DMS 273 (cell line): ENCODE results near the gene OXCT2.

ENCODE experiments used
- DNase-seq: peaks from one replicate; lab custom pipeline; 2025; ENCODE audit not compliant: unreplicated experiment; lab: John Stamatoyannopoulos, UW

The OXCT2 gene

DNA sequence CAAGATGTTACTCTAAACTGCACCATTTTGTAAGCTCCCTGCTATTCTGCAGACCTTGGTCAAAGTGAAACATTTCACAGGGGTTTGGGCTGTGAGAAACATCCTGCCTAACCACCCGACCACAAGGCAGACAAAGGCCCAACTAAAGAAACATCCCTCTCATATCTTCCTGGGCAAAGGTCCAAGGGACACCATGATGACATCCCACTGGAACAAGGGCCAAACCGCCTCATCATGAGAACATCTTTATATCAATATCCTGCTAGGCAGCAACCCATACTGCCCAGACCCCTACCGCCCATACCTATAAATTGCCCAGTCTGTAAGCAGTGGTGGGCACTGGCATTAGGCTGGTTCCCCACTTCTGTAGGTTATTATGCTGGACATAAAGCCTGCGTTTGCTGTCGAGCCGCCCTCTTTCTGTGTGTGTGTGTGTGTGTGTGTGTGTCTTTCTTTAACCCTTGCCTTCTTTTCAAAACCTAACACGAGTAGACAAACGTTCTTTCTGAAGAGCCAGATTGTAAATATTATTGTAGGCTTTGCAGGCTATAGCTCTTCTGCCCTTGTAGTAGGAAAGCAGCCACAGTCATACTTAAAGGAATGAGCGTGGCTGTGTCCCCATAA lies 33.5 kb downstream of the OXCT2 start:
- DNase-seq: no peak

DNA sequence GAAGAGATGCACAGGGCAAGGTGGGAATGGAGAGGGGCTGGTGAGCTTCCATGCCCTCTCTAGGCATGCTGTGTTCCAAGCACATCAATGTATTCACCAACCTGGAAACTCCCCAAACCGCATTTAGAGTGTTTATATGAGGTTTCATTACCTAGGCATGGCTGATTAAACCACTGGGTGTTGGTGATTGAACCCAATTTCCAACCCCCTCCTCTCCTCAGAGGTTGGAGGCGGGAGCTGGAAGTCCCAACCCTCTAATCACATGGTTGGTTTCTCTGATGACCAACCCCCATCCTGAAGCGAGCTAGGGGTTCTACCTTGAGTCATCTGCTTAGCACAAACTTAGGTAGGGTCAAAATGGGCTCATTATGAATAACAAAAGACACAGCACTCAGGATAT lies 35.4 kb downstream of the OXCT2 start:
- DNase-seq: no peak

DNA sequence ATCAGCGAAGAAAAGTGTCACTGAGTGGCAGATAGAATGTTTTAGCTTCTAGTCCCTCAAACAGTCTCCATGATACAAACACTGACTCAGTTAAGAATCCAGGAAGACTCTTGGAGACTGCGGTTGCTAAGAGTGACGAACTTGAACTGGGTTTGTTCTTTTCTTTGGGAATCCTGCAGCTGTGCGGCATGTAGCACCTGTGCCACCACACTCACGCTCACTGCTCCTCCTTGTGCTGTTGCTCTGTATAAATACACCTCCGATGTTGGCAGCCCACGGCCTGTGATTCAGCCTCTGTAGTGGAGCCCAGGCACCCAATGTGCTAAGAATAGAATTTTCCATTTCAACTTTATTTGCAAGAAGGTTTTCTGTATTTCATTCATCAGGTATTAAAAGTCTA lies 38.0 kb downstream of the OXCT2 start:
- DNase-seq: no peak

DNA sequence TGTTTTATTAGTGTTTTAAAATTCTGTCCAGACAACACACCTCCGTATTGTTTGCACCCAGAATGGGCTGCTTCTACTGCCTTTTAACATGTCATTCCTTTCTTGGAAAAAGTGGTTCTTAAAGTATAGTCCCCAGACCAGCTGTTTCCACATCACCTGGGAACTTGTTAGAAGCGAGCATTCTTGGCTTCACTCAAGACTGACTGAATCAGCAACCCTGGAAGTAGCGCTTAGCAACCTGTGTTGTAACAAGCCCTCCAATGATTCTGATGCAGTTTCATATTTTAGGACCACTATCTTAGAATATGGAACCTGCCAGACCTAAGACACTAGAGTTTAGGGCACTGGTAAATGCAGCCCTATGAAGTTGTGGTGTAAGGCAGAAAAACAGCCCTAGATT lies 38.4 kb downstream of the OXCT2 start:
- DNase-seq: no peak

DNA sequence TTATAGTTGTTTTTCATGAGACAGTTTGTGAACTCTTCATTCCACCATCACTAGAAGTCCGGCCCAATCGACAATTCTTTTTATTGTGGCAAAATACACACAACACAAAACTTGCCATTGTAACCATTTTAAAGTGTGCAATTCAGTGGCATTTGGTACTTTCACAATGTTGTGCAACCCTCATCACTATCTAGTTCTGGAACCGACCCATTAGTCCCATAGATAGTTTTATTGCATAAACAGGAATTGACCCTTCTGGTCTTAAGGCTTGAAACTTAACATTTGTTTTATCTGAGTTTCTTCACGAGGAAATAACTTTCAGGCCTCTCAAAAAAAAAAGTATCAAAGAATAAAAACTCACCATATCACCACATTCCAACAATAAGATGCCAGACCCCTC lies 41.3 kb downstream of the OXCT2 start:
- no peak for DNase-seq

DNA sequence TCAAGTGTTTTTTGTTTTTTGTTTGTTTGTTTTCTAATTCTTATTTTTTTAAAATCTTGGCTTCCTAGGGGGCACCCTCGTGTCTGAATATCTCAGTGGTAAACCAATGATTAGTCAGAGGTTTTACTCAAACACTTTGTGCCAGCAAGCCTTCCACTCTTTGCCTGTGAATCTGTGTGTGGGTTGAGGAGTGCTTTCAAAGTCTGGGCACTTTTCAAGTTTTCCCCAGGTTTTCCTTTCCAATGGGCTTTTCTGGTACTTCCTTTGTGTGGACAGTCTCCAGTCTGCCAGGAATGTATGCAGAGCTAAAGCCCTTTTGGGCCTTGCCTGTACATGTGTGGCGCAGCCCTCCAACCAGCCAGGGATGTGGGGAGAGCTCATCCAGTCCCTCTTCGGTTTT lies 42.1 kb downstream of the OXCT2 start:
- no peak for DNase-seq

DNA sequence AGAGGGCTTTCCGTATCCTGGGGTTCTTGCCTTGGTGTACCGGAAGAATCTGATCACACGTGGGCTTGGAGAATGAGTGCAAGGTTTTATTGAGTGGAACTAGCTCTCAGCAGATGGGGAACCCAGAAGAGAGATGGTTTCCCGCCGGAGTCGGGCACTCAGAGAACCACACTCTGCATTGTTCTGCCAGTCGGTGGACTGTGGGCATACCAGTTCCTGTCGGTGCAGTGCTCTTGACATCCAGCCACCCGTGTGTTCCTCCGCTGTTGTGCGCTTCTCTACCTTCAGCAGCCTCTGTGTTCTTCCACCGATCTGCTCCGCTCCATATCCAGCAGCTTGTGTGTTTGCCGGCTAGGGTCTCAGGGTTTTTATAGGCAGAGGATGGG lies 43.2 kb downstream of the OXCT2 start:
- no peak for DNase-seq

DNA sequence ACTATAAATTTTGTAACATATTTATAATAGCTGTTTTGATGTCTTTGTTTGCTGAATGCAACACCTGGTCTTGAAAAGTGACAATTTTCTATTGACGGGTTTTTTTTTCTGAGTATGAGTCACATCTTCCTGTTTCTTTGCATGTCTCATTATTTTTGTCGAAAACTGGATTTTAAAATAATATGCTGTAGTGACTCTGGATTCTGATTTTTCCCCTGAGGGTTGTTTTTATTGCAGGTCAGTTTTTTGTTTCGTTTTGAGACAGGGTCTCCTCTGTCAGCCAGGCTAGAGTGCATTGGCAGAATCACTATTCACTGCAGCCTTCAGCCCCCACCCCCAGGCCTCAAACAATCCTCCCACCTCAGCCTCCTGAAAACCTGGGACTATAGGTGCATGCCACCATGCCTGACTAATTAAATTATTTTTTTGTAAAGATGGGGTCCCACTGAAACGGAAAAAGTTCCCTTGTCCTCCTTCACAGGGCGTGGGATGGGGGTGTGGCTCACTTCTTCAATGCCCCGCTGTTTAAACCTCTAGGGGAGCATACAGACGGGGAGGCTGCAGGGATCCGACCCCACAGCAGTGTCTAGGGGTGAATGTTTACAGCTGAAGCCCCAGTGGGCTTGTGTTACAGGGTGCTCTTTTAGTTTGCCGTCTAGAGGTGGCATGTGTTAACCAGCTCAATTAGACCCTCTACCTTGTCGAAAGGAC lies 43.8 kb downstream of the OXCT2 start:
- no peak for DNase-seq

DNA sequence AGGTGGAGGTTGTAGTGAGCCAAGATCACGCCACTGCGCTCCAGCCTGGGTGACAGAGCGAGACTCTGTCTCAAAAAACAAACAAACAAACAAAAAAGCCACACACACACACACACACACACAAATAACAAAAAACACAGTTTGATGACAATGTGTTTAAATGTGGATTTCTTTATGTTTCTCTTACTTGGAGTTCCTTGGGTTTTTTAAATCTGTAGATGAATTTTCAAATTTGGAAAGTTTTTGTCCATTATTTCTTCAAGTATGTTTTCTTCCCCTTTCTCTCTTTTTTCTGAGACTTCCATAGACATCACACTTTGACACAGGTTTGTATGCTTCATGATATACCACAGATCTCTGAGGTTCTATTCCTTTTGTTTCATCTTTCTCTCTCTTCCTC lies 44.5 kb downstream of the OXCT2 start:
- DNase-seq: no peak

DNA sequence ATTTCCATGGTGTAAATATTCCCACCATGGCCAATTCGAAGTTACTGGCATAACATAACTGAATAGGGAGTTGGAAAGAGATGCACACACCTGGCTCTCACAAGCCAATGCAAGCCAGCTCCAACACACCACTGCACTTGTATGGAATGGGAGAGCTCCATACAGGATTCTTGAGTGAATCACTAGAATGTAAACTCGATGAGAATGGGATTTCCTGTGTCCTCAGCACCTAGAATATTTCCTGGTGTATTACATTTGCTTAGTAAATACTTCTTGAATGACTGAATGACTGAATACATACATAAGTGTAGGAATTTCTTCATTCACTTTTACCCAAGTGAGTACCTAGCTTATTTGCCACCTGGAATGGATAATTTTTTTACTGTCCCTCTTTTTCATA lies 48.7 kb downstream of the OXCT2 start:
- DNase-seq: no peak

DNA sequence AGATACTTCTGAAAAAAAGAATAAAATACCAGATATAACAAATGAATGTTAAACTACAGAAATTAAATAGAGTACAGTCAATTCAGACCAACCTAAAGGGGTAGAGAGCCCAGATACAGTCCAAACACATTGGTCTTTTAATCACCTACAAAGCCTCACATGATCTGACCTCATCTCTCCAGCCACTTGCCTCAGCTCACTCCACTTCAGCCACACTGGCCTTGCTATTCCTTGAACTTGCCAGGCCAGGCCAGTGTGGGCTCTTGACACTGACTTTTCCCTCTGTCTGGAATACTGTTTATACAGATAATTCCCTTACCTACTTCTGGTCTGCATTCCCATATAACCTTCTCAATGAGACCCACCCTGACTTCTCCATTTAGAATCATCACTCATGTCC lies 49.5 kb downstream of the OXCT2 start:
- DNase-seq: no peak

DNA sequence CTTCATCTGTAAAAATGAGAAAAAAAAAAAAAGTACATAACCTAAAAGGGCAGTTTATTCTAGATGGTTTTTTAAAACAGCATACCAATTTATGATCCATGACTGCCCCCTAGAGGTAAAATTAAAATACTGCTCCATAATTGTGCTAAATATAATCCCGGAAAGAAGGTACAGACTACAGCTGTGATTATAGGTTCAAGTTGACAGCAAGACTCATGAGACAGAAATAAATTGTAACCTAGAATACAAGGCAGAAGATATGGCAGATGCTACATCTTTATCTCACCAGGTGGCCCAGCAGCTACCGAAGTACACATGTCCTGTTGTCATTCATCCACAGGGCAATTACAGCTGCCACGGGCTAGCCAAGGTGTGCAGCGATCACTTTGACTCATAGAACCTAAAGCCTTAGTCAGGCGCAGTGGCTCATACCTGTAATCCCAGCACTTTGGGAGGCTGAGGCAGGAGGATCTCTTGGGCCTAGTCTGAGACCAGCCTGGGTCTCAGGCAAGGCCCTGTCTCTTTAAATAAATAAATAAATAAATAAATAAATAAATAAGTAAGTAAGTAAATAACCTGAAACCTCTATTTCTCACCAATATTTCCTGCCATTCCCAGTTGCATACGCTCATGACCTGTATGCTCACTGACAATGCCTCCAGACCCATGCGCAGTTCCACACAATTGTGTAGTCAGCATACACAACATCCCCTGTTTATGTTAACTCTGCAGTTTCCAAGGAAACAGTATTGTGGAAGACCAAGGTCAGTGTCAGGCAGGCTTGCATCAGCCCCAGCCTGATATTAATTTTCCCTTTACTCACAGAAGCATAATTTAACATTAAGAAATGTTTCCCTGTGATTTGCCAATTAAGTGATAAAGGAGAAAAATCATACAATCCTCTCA lies 50.8 kb downstream of the OXCT2 start:
- peak; percentile 100 for DNase-seq
